Keratinocyte (primary cell): ENCODE results near the gene BICDL2. TPM values are rescaled to one million over a fixed set of nuclear protein-coding genes. Genes with fewer than 3 reads are reported as not detected.
"Not testable (repeated sequence)": the region's sequence is repeated elsewhere in the genome, so short reads cannot be mapped to it uniquely, and the experiment has no call there.

Experiments used
- DNase-seq: peaks from one replicate; pipeline ENCODE4 v3.0.0-alpha.2; 2011; ENCODE audit warnings: low read depth, missing footprints, low spot score
- FAIRE-seq: peaks from 2 replicates; lab custom pipeline; 2011; peaks lifted over from hg19 to GRCh38; lab: Jason Lieb, UNC
- H2AFZ ChIP-seq: 2 replicates; pipeline ENCODE4 v1.6.0; 2012; ENCODE audit warnings: low read length, control low read depth, inconsistent platforms; ENCODE audit not compliant: control insufficient read depth
- H3K27ac ChIP-seq: 2 replicates; pipeline ENCODE4 v1.5.1; 2011; ENCODE audit warnings: low read length; ENCODE audit not compliant: control insufficient read depth, insufficient read depth
- H3K27me3 ChIP-seq: 3 replicates; pipeline ENCODE4 v1.6.0; 2011; ENCODE audit warnings: low read length; ENCODE audit not compliant: control insufficient read depth, insufficient read depth; ENCODE audit errors: extremely low read depth
- H3K36me3 ChIP-seq, 2 experiments: 2 replicates in 1 of 2; 3 replicates in 1 of 2; pipeline ENCODE4 v1.5.1; 2011; ENCODE audit warnings: low read length in 2 of 2, mild to moderate bottlenecking in 1 of 2; ENCODE audit not compliant: control insufficient read depth in 2 of 2, insufficient read depth in 2 of 2; ENCODE audit errors: extremely low read depth in 1 of 2
- H3K4me1 ChIP-seq: 3 replicates; pipeline ENCODE4 v1.5.1; 2011; ENCODE audit warnings: low read length; ENCODE audit not compliant: control insufficient read depth, insufficient read depth; ENCODE audit errors: extremely low read depth
- H3K4me2 ChIP-seq: 3 replicates; pipeline ENCODE4 v1.6.0; 2011; ENCODE audit warnings: low read depth, low read length; ENCODE audit not compliant: control insufficient read depth, insufficient read depth; ENCODE audit errors: extremely low read depth
- H3K4me3 ChIP-seq, 3 experiments: fragments of 200-600 bp in 1 of 3; sonication (generic) in 1 of 3; 2 replicates in 2 of 3; 3 replicates in 1 of 3; pipeline ENCODE4 v1.5.1; 2011 to 2016; ENCODE audit warnings: low read length in 3 of 3, mild to moderate bottlenecking in 3 of 3, control low read depth in 2 of 3, inconsistent platforms in 1 of 3, low read depth in 1 of 3, mixed read lengths in 1 of 3, mixed run types in 1 of 3, moderate library complexity in 1 of 3; ENCODE audit not compliant: control insufficient read depth in 2 of 3, insufficient read depth in 2 of 3; ENCODE audit errors: extremely low read depth in 1 of 3
- H3K79me2 ChIP-seq: 2 replicates; pipeline ENCODE4 v1.6.0; 2012; ENCODE audit warnings: low read length; ENCODE audit not compliant: control insufficient read depth, insufficient read depth
- H3K9ac ChIP-seq: 3 replicates; pipeline ENCODE4 v1.6.0; 2011; ENCODE audit warnings: low read length; ENCODE audit not compliant: control insufficient read depth, insufficient read depth; ENCODE audit errors: extremely low read depth
- H3K9me1 ChIP-seq: 3 replicates; pipeline ENCODE4 v1.6.0; 2011; ENCODE audit warnings: low read length; ENCODE audit not compliant: control insufficient read depth, insufficient read depth; ENCODE audit errors: extremely low read depth
- H3K9me3 ChIP-seq: 2 replicates; pipeline ENCODE4 v1.5.1; 2012; ENCODE audit warnings: low read depth, low read length; ENCODE audit not compliant: control insufficient read depth
- H4K20me1 ChIP-seq: 3 replicates; pipeline ENCODE4 v1.6.0; 2011; ENCODE audit warnings: low read length; ENCODE audit not compliant: control insufficient read depth, insufficient read depth; ENCODE audit errors: extremely low read depth
- EZH2 ChIP-seq: IDR thresholded peaks from one replicate; pipeline ENCODE4 v1.6.1; 2012; ENCODE audit warnings: inconsistent platforms, mild to moderate bottlenecking, low read length, moderate library complexity
- dilution Hi-C: fragments of 300-500 bp; cut with MboI; formaldehyde crosslinking; loops from one replicate; pipeline ENCODE4 v1.7.0; 2020; ENCODE audit warnings: low sequenced_read_pairs; ENCODE audit not compliant: extremely low pct_ligation_motif_present
- polyA plus RNA-seq, 5 experiments: library from polyadenylated mRNA; depleted of rRNA in 3 of 5; stranded (reverse) in 3 of 5; stranded (forward) in 1 of 5; unstranded in 1 of 5; fragments of >200 nt; gene quantifications; 1 replicate in 1 of 5; 2 replicates in 3 of 5; 3 replicates in 1 of 5; pipeline versions ENCODE4 v1.2.1 to v1.2.3, GENCODE V29; 2011 to 2012; ENCODE audit warnings: missing spikeins in 2 of 5, low read depth in 1 of 5, low replicate concordance in 1 of 5
- TF ChIP-seq, protein P1 (sequence below), 3 experiments: IDR thresholded peaks in 1 of 3; conservative IDR thresholded peaks in 1 of 3; optimal IDR thresholded peaks in 1 of 3; 2 replicates in 2 of 3; 3 replicates in 1 of 3; pipeline versions ENCODE3 to v1.5.1; 2011; ENCODE audit warnings: low read length in 3 of 3, mild to moderate bottlenecking in 3 of 3, moderate library complexity in 2 of 3, control low read depth in 1 of 3, inconsistent platforms in 1 of 3; ENCODE audit not compliant: insufficient read depth in 2 of 3; ENCODE audit errors: extremely low read depth in 1 of 3

Gene BICDL2
- polyA plus RNA-seq, 1 donor (not counting 4 experiments of a cell fraction or from before 2014, with no cell fraction given) = 1.3 TPM

DNA sequence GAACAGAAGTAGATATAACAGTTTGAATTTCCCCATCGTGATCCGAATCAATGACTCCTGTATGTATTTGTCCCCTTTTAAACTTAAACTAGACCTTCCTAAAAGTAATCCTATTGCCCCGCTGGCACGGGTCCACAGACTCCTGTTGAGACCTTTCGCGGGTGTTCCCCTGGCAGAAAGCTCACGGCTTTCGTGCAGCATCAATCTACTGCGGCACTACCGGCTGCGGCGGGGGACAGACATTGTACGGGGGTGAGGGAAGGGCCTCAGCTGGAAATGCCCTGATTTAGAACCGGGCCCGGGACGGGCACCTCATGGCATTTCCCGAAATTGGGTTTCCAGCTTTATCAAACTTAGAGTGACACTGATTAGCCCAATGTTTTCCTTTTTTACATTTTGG lies 43.3 kb upstream of the BICDL2 start:
- FAIRE-seq = no peak
- no peaks in the 10 kb centered on the region for H3K9me1 ChIP-seq

DNA sequence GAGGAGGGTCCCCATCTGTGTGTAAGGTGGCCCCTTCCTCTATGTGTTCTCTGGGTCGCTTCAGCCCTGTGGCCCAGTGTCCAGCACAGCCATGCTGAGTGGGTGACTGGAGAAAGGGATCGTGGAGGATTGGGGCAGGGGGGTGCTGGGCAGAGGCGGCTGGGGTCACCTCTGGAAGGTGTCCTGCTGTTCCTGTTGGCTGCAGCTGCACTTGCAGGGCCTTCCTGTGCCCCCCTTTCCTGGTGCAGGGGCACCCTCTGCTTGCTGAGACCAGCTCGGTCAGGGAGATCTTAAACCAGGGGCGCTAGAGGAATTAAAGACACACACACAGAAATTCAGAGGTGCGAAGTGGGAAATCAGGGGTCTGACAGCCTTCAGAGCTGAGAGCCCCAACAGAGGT lies 39.8 kb upstream of the BICDL2 start:
- Histone ChIP-seq H3K9me3 (no peaks in the 10 kb centered on the region), H3K9ac (no peak overlapping the region), H3K4me3 (no peak overlapping the region), H3K27ac (no peak overlapping the region), H2AFZ (no peak overlapping the region), H3K9me1 (no peaks in the 10 kb centered on the region), H3K36me3 (no peaks in the 10 kb centered on the region), H3K4me1 (no peaks in the 10 kb centered on the region), H3K27me3 (peaks cover 29% of the 10 kb centered on the region), H3K79me2 (no peaks in the 10 kb centered on the region), H3K4me2 (no peak overlapping the region), H4K20me1 (no peaks in the 10 kb centered on the region)
- dilution Hi-C loops = no loop called here
- no peak for TF ChIP-seq EZH2
- TF ChIP-seq, protein P1, sequence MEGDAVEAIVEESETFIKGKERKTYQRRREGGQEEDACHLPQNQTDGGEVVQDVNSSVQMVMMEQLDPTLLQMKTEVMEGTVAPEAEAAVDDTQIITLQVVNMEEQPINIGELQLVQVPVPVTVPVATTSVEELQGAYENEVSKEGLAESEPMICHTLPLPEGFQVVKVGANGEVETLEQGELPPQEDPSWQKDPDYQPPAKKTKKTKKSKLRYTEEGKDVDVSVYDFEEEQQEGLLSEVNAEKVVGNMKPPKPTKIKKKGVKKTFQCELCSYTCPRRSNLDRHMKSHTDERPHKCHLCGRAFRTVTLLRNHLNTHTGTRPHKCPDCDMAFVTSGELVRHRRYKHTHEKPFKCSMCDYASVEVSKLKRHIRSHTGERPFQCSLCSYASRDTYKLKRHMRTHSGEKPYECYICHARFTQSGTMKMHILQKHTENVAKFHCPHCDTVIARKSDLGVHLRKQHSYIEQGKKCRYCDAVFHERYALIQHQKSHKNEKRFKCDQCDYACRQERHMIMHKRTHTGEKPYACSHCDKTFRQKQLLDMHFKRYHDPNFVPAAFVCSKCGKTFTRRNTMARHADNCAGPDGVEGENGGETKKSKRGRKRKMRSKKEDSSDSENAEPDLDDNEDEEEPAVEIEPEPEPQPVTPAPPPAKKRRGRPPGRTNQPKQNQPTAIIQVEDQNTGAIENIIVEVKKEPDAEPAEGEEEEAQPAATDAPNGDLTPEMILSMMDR (optimal IDR thresholded peaks at IDR 0.05 in 1 of 3, IDR thresholded peaks at IDR 0.05 in 1 of 3, conservative IDR thresholded peaks at IDR 0.05 in 1 of 3; ENCODE audit: extremely low read depth in 1 of 3, insufficient read depth in 2 of 3, low read length in 3 of 3) = no peak
- FAIRE-seq (no peak), DNase-seq (no peak)

More for the DNA sequence above, 43.3 kb upstream of the BICDL2 start:
- Histone ChIP-seq H3K4me3 (no peak overlapping the region), H3K36me3 (no peaks in the 10 kb centered on the region), H2AFZ (no peak overlapping the region), H3K27ac (no peak overlapping the region), H4K20me1 (no peaks in the 10 kb centered on the region), H3K27me3 (peaks cover 29% of the 10 kb centered on the region), H3K9ac (no peak overlapping the region), H3K4me1 (no peaks in the 10 kb centered on the region), H3K9me3 (no peaks in the 10 kb centered on the region), H3K79me2 (no peaks in the 10 kb centered on the region), H3K4me2 (no peak overlapping the region)
- no peak for DNase-seq
- TF ChIP-seq, protein P1 (optimal IDR thresholded peaks at IDR 0.05 in 1 of 3, IDR thresholded peaks at IDR 0.05 in 1 of 3, conservative IDR thresholded peaks at IDR 0.05 in 1 of 3; ENCODE audit: extremely low read depth in 1 of 3, insufficient read depth in 2 of 3, low read length in 3 of 3) = no peak
- TF ChIP-seq EZH2 = peak; percentile 24
- dilution Hi-C loops = no loop called here

DNA sequence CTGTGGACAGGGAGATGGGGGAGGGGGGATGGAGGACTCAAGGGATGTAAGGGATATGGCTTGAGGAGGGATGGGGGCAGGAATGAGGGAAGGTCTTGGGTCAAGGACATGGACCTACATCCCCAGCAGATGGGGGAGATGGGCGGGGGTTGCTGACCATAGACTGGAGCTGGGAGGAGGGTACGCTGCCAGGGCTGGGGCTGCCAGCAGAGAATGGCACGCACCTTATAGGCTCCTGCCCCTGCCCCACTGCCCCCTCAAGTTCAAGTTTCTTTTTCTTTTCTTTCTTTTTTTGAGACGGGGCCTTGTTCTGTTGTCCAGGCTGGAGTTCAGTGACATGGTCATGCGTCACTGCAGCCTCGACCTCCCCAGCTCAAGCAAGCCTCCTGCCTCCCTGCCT lies 39.2 kb upstream of the BICDL2 start:
- H3K79me2 ChIP-seq, H3K9ac ChIP-seq, H3K27ac ChIP-seq, H3K9me3 ChIP-seq, H3K4me2 ChIP-seq, dilution Hi-C loops, FAIRE-seq, H3K4me1 ChIP-seq, DNase-seq, H2AFZ ChIP-seq, H3K9me1 ChIP-seq, H3K36me3 ChIP-seq, H4K20me1 ChIP-seq, H3K4me3 ChIP-seq: not testable (repeated sequence)
- peaks cover 25% of the 10 kb centered on the region for H3K27me3 ChIP-seq
